ENCODE measurements around the gene PRRX2.

Gene PRRX2

GRCh38 chr9:129681924-129682323, 16.5 kb downstream of the PRRX2 start:
- DNase-seq (ENCODE audit: low spot score), result no peak

- DNase-seq (ENCODE audit: low spot score), result no peak
These were observed 16.9 kb downstream of the PRRX2 start for GRCh38 chr9:129682381-129682780.

- DNase-seq (ENCODE audit: low spot score), result no peak
These were observed 19.9 kb downstream of the PRRX2 start for GRCh38 chr9:129685220-129685932.

- no peak for DNase-seq (ENCODE audit: low spot score)
These were observed 20.4 kb downstream of the PRRX2 start for GRCh38 chr9:129685933-129686259.

- no peak for DNase-seq (ENCODE audit: low spot score)
These were observed 21.3 kb downstream of the PRRX2 start for GRCh38 chr9:129686736-129687135.

- DNase-seq (ENCODE audit: low spot score), result no peak
These were observed 21.9 kb downstream of the PRRX2 start for GRCh38 chr9:129687391-129687790.

GRCh38 chr9:129688285-129689043, 23.0 kb downstream of the PRRX2 start:
- DNase-seq (ENCODE audit: low spot score), result no peak

- DNase-seq (ENCODE audit: low spot score), result no peak
These were observed 27.1 kb downstream of the PRRX2 start for GRCh38 chr9:129692534-129692933.

- no peak for DNase-seq (ENCODE audit: low spot score)
These were observed 28.3 kb downstream of the PRRX2 start for GRCh38 chr9:129693741-129694140.

GRCh38 chr9:129694243-129694646, 28.8 kb downstream of the PRRX2 start:
- no peak for DNase-seq (ENCODE audit: low spot score)

- no peak for DNase-seq (ENCODE audit: low spot score)
These were observed 30.4 kb downstream of the PRRX2 start for GRCh38 chr9:129695870-129696269.

GRCh38 chr9:129696944-129697655, 31.7 kb downstream of the PRRX2 start:
- DNase-seq (ENCODE audit: low spot score), result no peak

GRCh38 chr9:129697656-129698253, 32.3 kb downstream of the PRRX2 start:
- no peak for DNase-seq (ENCODE audit: low spot score)

GRCh38 chr9:129698254-129698757, 32.9 kb downstream of the PRRX2 start:
- no peak for DNase-seq (ENCODE audit: low spot score)

- no peak for DNase-seq (ENCODE audit: low spot score)
These were observed 35.6 kb downstream of the PRRX2 start for GRCh38 chr9:129701054-129701453.

GRCh38 chr9:129701549-129701948, 36.1 kb downstream of the PRRX2 start:
- no peak for DNase-seq (ENCODE audit: low spot score)

- no peak for DNase-seq (ENCODE audit: low spot score)
These were observed 37.4 kb downstream of the PRRX2 start for GRCh38 chr9:129702589-129703520.

- DNase-seq (ENCODE audit: low spot score), result no peak
These were observed 38.4 kb downstream of the PRRX2 start for GRCh38 chr9:129703667-129704355.

GRCh38 chr9:129704807-129705206, 39.4 kb downstream of the PRRX2 start:
- no peak for DNase-seq (ENCODE audit: low spot score)

GRCh38 chr9:129708793-129709192, 43.3 kb downstream of the PRRX2 start:
- DNase-seq (ENCODE audit: low spot score), result no peak
